AG04449 (cell line): Measurements from ENCODE around the gene OR2H2.

Source experiments
- CTCF ChIA-PET: fragments of 350-600 bp; formaldehyde crosslinking; extraction: SDS; loops from one replicate; lab custom pipeline; 2021; ENCODE audit warnings: antibody characterized with exemption; lab: Yijun Ruan, JAX
- POLR2A ChIA-PET: fragments of 400-600, 350-600 bp; formaldehyde crosslinking; extraction: SDS; loops from one replicate; lab custom pipeline; 2020; ENCODE audit warnings: antibody characterized with exemption, inconsistent platforms; lab: Yijun Ruan, JAX
- DNase-seq: peaks from one replicate; pipeline ENCODE4 v3.0.0-alpha.2; 2010; ENCODE audit warnings: low read depth, low spot score
- H3K4me3 ChIP-seq: 2 replicates; pipeline ENCODE4 v1.5.1; 2011; ENCODE audit warnings: low read depth, mild to moderate bottlenecking, control low read depth, low read length
- TF ChIP-seq, protein P1 (sequence below): IDR thresholded peaks from one replicate; pipeline ENCODE4 v1.5.1; 2011; ENCODE audit warnings: mild to moderate bottlenecking, moderate library complexity, low read length, control low read depth, inconsistent platforms; ENCODE audit not compliant: insufficient read depth; ENCODE audit errors: missing control alignments

OR2H2 gene

DNA sequence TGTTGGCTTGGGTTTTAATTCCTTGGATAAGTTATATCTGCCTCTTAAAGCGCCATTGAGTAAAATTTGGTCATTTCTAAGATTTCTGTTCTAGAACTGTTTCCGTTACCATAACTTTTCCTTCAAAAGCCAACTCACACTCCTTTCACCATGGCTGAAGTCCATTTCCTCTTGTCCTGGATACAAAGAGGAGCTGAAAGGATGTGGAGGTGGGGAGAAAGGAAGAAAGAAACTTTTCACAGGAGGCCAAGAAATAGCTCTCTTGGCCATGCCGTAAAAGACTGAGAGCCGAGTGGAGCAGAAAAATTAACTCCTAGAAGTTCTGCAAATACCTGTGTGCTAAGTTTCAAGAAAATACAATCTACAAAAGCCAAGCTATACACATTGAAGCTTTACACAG is 26.5 kb downstream of the OR2H2 start:
- ChIA-PET POLR2A (no interaction called here), CTCF (interaction anchor here (0.9 to 2.1 kb wide), 4 partner anchors 8 to 42 kb away, joined by 4 to 7 read pairs (median 4); no protein-coding TSS in a partner anchor)
- no peak overlapping the region for H3K4me3 ChIP-seq
- no peak for DNase-seq
- TF ChIP-seq, protein P1, sequence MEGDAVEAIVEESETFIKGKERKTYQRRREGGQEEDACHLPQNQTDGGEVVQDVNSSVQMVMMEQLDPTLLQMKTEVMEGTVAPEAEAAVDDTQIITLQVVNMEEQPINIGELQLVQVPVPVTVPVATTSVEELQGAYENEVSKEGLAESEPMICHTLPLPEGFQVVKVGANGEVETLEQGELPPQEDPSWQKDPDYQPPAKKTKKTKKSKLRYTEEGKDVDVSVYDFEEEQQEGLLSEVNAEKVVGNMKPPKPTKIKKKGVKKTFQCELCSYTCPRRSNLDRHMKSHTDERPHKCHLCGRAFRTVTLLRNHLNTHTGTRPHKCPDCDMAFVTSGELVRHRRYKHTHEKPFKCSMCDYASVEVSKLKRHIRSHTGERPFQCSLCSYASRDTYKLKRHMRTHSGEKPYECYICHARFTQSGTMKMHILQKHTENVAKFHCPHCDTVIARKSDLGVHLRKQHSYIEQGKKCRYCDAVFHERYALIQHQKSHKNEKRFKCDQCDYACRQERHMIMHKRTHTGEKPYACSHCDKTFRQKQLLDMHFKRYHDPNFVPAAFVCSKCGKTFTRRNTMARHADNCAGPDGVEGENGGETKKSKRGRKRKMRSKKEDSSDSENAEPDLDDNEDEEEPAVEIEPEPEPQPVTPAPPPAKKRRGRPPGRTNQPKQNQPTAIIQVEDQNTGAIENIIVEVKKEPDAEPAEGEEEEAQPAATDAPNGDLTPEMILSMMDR, result no peak

DNA sequence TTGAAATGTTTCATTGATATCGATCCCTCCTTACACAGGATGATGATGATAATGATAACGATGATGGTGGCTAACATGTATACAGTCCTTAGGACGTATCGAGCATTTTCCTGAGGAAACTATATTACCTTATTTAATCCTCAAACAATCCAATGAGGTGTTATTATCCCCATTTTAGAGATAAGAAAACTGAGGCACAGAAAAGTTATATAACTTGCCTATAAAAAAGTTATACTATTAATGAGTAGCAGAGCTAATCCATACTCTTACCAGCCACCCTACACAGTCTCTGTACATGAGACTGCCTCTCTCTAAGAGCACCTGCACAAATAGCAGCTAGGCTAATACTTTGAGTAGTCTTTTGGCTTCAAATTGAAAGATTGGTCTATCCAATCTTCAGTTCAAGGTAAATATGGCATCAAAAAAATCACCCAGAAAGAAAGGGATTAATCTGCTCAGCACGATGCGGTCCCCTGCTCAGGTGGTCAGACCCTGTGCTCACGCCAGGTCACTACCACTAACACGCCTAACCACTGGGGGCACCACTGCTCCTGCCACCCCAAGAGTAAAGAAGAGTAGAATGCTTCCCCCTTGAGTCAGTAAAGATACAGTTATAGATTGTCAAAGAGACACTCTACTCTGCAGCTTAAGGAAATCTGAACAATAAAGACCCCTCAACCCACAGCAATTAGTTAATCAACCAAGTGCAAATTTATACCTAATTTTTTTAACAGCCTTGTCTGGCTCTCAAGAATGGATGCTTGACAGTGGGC is 33.0 kb downstream of the OR2H2 start:
- TF ChIP-seq, protein P1, result peak; percentile 7
- no peak overlapping the region for H3K4me3 ChIP-seq
- POLR2A ChIA-PET, result no interaction called here
- DNase-seq, result no peak
- CTCF ChIA-PET, result interaction anchor here (0.6 to 0.9 kb wide), 2 partner anchors 12 to 29 kb away, joined by 3 read pairs; no protein-coding TSS in a partner anchor

DNA sequence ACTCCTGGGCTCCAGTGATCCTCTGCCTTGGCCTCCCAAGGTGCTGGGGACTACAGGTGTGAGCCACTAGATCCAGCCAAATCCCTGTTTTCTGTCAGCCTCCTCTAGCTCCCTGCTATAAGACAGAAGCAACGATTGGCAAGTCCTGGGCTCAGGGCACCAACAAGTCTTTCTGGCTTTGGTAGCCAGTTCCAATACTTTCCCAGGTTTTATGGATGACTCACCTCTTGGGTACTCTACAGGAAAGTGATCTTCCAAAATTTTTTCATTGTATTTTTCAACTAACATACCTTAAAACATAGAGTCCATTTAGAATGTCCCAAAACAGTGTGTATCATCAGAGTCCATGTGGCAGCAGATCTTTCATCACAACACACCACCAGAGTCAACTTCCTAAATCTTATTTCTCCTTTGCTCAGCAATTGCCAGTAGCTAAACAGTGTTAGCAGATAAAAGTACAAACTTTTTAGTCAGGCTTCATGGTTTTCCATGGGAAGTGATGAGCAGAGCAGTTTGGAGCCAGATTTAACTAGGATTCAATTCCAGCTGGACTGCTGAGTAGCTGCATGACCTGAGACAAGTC is 34.7 kb downstream of the OR2H2 start:
- TF ChIP-seq, protein P1, result no peak
- ChIA-PET CTCF (interaction anchor here (1.0 to 1.6 kb wide), 3 partner anchors 11 to 34 kb away, joined by 3 to 5 read pairs (median 4); no protein-coding TSS in a partner anchor), POLR2A (no interaction called here)
- no peak for DNase-seq
- H3K4me3 ChIP-seq, result no peak overlapping the region

DNA sequence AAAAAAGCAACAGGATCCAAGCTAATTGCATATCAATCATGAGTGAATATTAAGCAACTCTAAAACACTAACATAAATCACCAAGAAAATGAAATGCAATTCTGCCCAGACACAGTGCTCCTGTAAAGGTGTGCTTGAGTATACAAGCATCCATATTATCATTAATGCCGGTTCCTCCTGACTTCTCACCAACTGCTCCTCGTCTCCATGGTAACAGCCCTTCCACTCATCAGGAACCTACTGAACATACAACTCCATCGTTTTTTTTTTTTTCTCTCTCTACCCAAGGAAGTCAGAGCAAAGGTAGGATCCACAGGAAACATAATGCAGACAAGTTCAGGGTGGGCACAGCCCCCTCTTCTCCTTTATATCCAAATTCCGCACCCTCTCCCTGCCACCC is 35.7 kb downstream of the OR2H2 start:
- TF ChIP-seq, protein P1, result no peak
- POLR2A ChIA-PET, result interaction anchor here (0.6 kb wide), 1 partner anchor 690 kb away, joined by 4 read pairs; no protein-coding TSS in a partner anchor
- CTCF ChIA-PET, result interaction anchor here (1.0 to 1.6 kb wide), 3 partner anchors 12 to 33 kb away, joined by 3 to 5 read pairs (median 4); no protein-coding TSS in a partner anchor
- no peak overlapping the region for H3K4me3 ChIP-seq
- DNase-seq, result no peak

DNA sequence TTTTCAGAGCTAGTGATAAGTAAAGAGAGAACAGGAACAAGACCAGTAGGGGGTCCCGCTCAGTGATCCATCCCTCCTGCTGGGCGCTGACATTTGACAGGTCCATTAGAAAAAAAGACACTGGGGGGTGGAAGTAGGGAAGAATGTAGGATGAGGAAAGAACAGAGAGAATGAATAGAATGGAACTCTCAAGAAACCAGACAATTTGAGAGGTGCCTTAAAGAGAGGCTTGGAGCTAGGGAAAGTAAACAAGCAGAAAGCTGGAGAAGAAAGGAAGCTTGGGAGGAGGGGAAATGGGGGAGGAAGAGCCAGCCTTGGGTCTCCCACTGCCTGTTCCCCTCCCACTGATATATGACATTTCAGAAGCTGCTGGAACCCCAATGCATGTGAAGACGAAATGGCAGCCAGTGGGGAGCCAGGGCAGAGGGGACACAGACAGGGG is 39.6 kb downstream of the OR2H2 start:
- POLR2A ChIA-PET, result no interaction called here
- DNase-seq, result no peak
- no peak overlapping the region for H3K4me3 ChIP-seq
- CTCF ChIA-PET, result interaction anchor here (1.4 to 34.7 kb wide), 2 partner anchors 13 to 32 kb away, joined by 5 to 692 read pairs; partner anchors contain the start of gene MOG
- TF ChIP-seq, protein P1, result no peak
